K562 (cell line): Measurements from ENCODE around the gene OCSTAMP. TPM values are rescaled to one million over a fixed set of nuclear protein-coding genes. Genes with fewer than 3 reads are reported as not detected.

Experiments
- ATAC-seq: fragments of 200-7000 bp; cut with Tn5 transposase; 3 replicates; pipeline ENCODE4 v1.9.1; 2020; ENCODE audit warnings: moderate library complexity
- BruUV-seq: library from RNA; stranded (reverse); fragments of 400-500 nt; replicated peaks from 2 replicates; lab custom pipeline; 2021; lab: Mats Ljungman, UMichigan
- CTCF ChIA-PET: fragments of 300-600 bp; formaldehyde crosslinking; extraction: SDS; loops from one replicate; lab custom pipeline; 2021; ENCODE audit warnings: low intra/inter-chr PET ratio; lab: Yijun Ruan, JAX
- POLR2A ChIA-PET: fragments of 300-600, 350-650 bp; sonication (Branson Sonifier 250); formaldehyde crosslinking; extraction: SDS; loops from one replicate; lab custom pipeline; 2021; ENCODE audit warnings: antibody characterized with exemption, inconsistent platforms; lab: Yijun Ruan, JAX
- DNase-seq, 4 experiments: peaks; one replicate each; pipeline versions ENCODE4 v3.0.0 to v3.0.0-alpha.2; 2011 to 2018; ENCODE audit warnings: low spot score in 3 of 4, mixed read lengths in 3 of 4; ENCODE audit errors: extremely low read depth in 1 of 4
- FAIRE-seq: peaks from 2 replicates; lab custom pipeline; 2011; peaks lifted over from hg19 to GRCh38; lab: Jason Lieb, UNC
- H2AFZ ChIP-seq: 2 replicates; pipeline ENCODE4 v1.6.0; 2011; ENCODE audit warnings: low read depth, low read length, control low read depth, inconsistent platforms
- H3K27ac ChIP-seq: fragments of 200-600 bp; 3 replicates; pipeline ENCODE4 v1.8.0; 2011; ENCODE audit warnings: low read depth, mild to moderate bottlenecking, control low read depth, inconsistent platforms, low read length, moderate library complexity, mixed read lengths; ENCODE audit errors: extremely low read depth
- H3K27me3 ChIP-seq, 2 experiments: fragments of 300-600 bp in 1 of 2; 2 replicates in 1 of 2; 3 replicates in 1 of 2; pipeline versions ENCODE4 v1.6.0 to v1.8.0; 2011; ENCODE audit warnings: inconsistent platforms in 2 of 2, low read length in 2 of 2, mild to moderate bottlenecking in 1 of 2, mixed read lengths in 1 of 2, moderate library complexity in 1 of 2; ENCODE audit not compliant: control insufficient read depth in 2 of 2, insufficient read depth in 2 of 2
- H3K36me3 ChIP-seq: fragments of 300-600 bp; 3 replicates; pipeline ENCODE4 v1.8.0; 2011; ENCODE audit warnings: mild to moderate bottlenecking, low read length, inconsistent platforms; ENCODE audit not compliant: control insufficient read depth, insufficient read depth
- H3K4me1 ChIP-seq, 2 experiments: fragments of 200-600 bp in 1 of 2; replicated peaks in 1 of 2; 2 replicates in 1 of 2; 3 replicates in 1 of 2; pipeline versions ENCODE4 v1.5.1 to v1.8.0; 2011; ENCODE audit warnings: inconsistent platforms in 2 of 2, low read length in 2 of 2, mild to moderate bottlenecking in 1 of 2, mixed read lengths in 1 of 2, moderate library complexity in 1 of 2; ENCODE audit not compliant: control insufficient read depth in 2 of 2, insufficient read depth in 2 of 2
- H3K4me2 ChIP-seq: 2 replicates; pipeline ENCODE4 v1.6.1; 2011; ENCODE audit warnings: low read length, control low read depth, inconsistent platforms, mixed read lengths; ENCODE audit not compliant: insufficient read depth
- H3K4me3 ChIP-seq: fragments of 200-600 bp; sonication (generic), shearing (Covaris generic); 2 replicates; pipeline ENCODE4 v1.5.1; 2016; ENCODE audit warnings: control low read depth, inconsistent platforms
- H3K79me2 ChIP-seq: fragments of 200-600 bp; 3 replicates; pipeline ENCODE4 v1.8.0; 2011; ENCODE audit warnings: low read length, inconsistent platforms; ENCODE audit not compliant: control insufficient read depth, insufficient read depth
- H3K9ac ChIP-seq, 2 experiments: 2 replicates each; pipeline versions ENCODE4 v1.6.0 to v1.6.1; 2011; ENCODE audit warnings: low read depth in 2 of 2, low read length in 2 of 2, control low read depth in 1 of 2, inconsistent platforms in 1 of 2, mild to moderate bottlenecking in 1 of 2, mixed read lengths in 1 of 2; ENCODE audit not compliant: insufficient read depth in 1 of 2
- H3K9me1 ChIP-seq: one replicate; pipeline ENCODE4 v1.6.0; 2011; ENCODE audit warnings: inconsistent platforms, mild to moderate bottlenecking, low read length, moderate library complexity; ENCODE audit not compliant: control insufficient read depth, insufficient read depth
- H3K9me3 ChIP-seq: replicated peaks from 2 replicates; pipeline ENCODE4 v1.5.1; 2011; ENCODE audit warnings: low read depth, low read length, inconsistent platforms; ENCODE audit not compliant: control insufficient read depth, insufficient read depth
- H4K20me1 ChIP-seq: replicated peaks from 2 replicates; pipeline ENCODE4 v1.6.1; 2011; ENCODE audit warnings: low read length, inconsistent platforms, mixed read lengths; ENCODE audit not compliant: control insufficient read depth, insufficient read depth
- BCOR ChIP-seq: fragments of 450-650 bp; IDR thresholded peaks from 2 replicates; pipeline ENCODE4 v1.6.1; 2016
- GTF2E2 ChIP-seq: fragments of 200-800 bp; sonication (Bioruptor generic); IDR thresholded peaks from 2 replicates; pipeline ENCODE4 v1.6.1; 2016; ENCODE audit warnings: missing genetic modification characterization, missing compliant biosample characterization
- HLTF ChIP-seq: fragments of 450-650 bp; IDR thresholded peaks from 2 replicates; pipeline ENCODE4 v1.6.1; 2016
- POLR3A ChIP-seq: IDR thresholded peaks from 2 replicates; pipeline ENCODE4 v1.6.1; 2011; ENCODE audit warnings: borderline replicate concordance, mild to moderate bottlenecking, moderate library complexity; ENCODE audit not compliant: insufficient read length, insufficient read depth; ENCODE audit errors: extremely low read depth
- PTRF ChIP-seq: fragments of 450-650 bp; IDR thresholded peaks from 2 replicates; pipeline ENCODE4 v1.6.1; 2016; ENCODE audit warnings: mild to moderate bottlenecking, missing genetic modification characterization, missing compliant biosample characterization
- SETDB1 ChIP-seq: IDR thresholded peaks from one replicate; pipeline ENCODE4 v1.6.1; 2012; ENCODE audit warnings: low read length, control low read depth, inconsistent platforms
- SP1 ChIP-seq: sonication (generic); formaldehyde crosslinking; IDR thresholded peaks from 2 replicates; pipeline ENCODE4 v1.8.1; 2022; ENCODE audit warnings: mild to moderate bottlenecking, missing genetic modification reagents
- TAF7 ChIP-seq: fragments of 450-650 bp; IDR thresholded peaks from 2 replicates; pipeline ENCODE4 v1.6.1; 2016; ENCODE audit warnings: missing genetic modification characterization, missing compliant biosample characterization
- YBX1 ChIP-seq: fragments of 450-650 bp; IDR thresholded peaks from 2 replicates; pipeline ENCODE4 v1.7.1; 2016; ENCODE audit warnings: mild to moderate bottlenecking
- ZNF3 ChIP-seq: fragments of 250-450 bp; sonication (Bioruptor Pico); IDR thresholded peaks from 2 replicates; pipeline ENCODE4 v1.5.0; 2021; ENCODE audit warnings: mild to moderate bottlenecking, moderate library complexity
- ZNF699 ChIP-seq: fragments of 250-450 bp; sonication (Bioruptor Pico); IDR thresholded peaks from 2 replicates; pipeline ENCODE4 v1.8.0; 2021; ENCODE audit warnings: mild to moderate bottlenecking, moderate library complexity; ENCODE audit not compliant: insufficient replicate concordance
- ZSCAN32 ChIP-seq: fragments of 450-650 bp; formaldehyde crosslinking; IDR thresholded peaks from 2 replicates; pipeline ENCODE4 v1.4.0; 2020; ENCODE audit warnings: mild to moderate bottlenecking, moderate library complexity
- WGBS: fragments of 100-300 bp; shearing (Covaris generic); methylation state at CpG from one replicate; pipeline ENCODE4 v1.1.6; 2016; ENCODE audit warnings: low coverage, mixed read lengths; ENCODE audit not compliant: insufficient coverage; ENCODE audit errors: missing lambda C conversion rate; 5-methylcytosine and 5-hydroxymethylcytosine counted together
- in situ Hi-C: fragments of 300-500 bp; cut with MboI; formaldehyde crosslinking; loops from 4 replicates; pipeline ENCODE4 v1.15.0; 2018; ENCODE audit warnings: inconsistent platforms, mixed read lengths
- intact Hi-C: fragments of 100-400 bp; cut with micrococcal nuclease; formaldehyde crosslinking; loops from 2 replicates; pipeline ENCODE4 v1.14.2; 2022
- polyA plus RNA-seq, 8 experiments: library from polyadenylated mRNA; depleted of rRNA in 4 of 8; stranded (reverse) in 5 of 8; unstranded in 3 of 8; fragments of >200 nt; fragmentation: Nextera tagmentation in 2 of 8; fragmentation: Illumina TruSeq in 1 of 8; extraction: Ambion mirVana in 2 of 8; extraction: Trizol in 1 of 8; gene quantifications; 2 replicates each; pipeline versions ENCODE4 v1.2.1 to v1.2.3, GENCODE V29; 2011 to 2014; ENCODE audit warnings: inconsistent platforms in 1 of 8, missing spikeins in 1 of 8
- total RNA-seq, 7 experiments: library from RNA; depleted of rRNA in 6 of 7; stranded (reverse); fragments of >200 nt in 6 of 7; fragmentation: Illumina TruSeq in 2 of 7; extraction: Trizol in 2 of 7; gene quantifications; 2 replicates each; pipeline versions ENCODE4 v1.2.1 to v1.2.3, GENCODE V29; 2011 to 2021; ENCODE audit warnings: low replicate concordance in 1 of 7
- TF ChIP-seq, protein P1 (sequence below): fragments of 250-450 bp; sonication (Bioruptor Pico); IDR thresholded peaks from 2 replicates; pipeline ENCODE4 v1.5.0; 2022; ENCODE audit warnings: mild to moderate bottlenecking
- TF ChIP-seq, protein P2 (sequence below): sonication (generic); formaldehyde crosslinking; IDR thresholded peaks from 2 replicates; pipeline ENCODE4 v1.8.1; 2022; ENCODE audit warnings: missing genetic modification reagents

Gene OCSTAMP
- total and polyA plus RNA-seq, 9 of the 15 experiments (the other 6 are each of a cell fraction or from before 2014, with no cell fraction given), result not detected

DNA sequence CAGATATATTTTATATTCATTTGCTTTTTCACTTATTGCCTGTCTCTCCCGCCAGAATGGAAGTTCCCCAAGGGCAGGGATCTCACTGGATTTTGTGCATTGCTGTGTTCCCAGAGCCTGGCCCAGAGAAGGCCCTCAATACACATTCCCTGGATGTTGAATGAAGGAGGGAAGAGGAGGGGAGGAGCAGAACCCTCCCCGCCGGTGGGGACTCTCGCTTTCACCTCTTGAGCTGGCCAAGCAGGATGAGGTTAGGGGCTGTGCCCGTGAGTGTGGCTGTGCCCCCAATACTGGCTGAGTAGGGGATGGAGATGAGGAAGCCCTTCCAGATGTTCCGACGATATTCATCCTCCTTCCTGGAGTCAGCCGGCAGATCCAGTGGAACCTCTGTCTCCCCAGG lies 45.5 kb upstream of the OCSTAMP start:
- BruUV-seq, result no TSS peak
- ChIA-PET CTCF (no interaction called here), POLR2A (no interaction called here)
- Histone ChIP-seq H3K9ac (no peak overlapping the region), H3K4me1 (no peaks in the 10 kb centered on the region; a peak in 2 of 5 replicates), H3K9me1 (no peaks in the 10 kb centered on the region), H4K20me1 (no peaks in the 10 kb centered on the region), H3K4me3 (no peak overlapping the region), H3K4me2 (no peak overlapping the region), H3K27me3 (no peaks in the 10 kb centered on the region), H3K36me3 (no peaks in the 10 kb centered on the region), H3K27ac (no peak overlapping the region), H2AFZ (no peak overlapping the region), H3K79me2 (no peaks in the 10 kb centered on the region), H3K9me3 (no peaks in the 10 kb centered on the region)
- FAIRE-seq, result no peak
- in situ Hi-C loops, result no loop called here
- 53% methylated on average over 7 of the region's 8 CpGs for WGBS
- intact Hi-C loops, result no loop called here
- DNase-seq, result no peak
- no peak for ATAC-seq
- TF ChIP-seq BCOR (no peak), PTRF (tag) (no peak), SETDB1 (no peak)
- TF ChIP-seq, protein P1, sequence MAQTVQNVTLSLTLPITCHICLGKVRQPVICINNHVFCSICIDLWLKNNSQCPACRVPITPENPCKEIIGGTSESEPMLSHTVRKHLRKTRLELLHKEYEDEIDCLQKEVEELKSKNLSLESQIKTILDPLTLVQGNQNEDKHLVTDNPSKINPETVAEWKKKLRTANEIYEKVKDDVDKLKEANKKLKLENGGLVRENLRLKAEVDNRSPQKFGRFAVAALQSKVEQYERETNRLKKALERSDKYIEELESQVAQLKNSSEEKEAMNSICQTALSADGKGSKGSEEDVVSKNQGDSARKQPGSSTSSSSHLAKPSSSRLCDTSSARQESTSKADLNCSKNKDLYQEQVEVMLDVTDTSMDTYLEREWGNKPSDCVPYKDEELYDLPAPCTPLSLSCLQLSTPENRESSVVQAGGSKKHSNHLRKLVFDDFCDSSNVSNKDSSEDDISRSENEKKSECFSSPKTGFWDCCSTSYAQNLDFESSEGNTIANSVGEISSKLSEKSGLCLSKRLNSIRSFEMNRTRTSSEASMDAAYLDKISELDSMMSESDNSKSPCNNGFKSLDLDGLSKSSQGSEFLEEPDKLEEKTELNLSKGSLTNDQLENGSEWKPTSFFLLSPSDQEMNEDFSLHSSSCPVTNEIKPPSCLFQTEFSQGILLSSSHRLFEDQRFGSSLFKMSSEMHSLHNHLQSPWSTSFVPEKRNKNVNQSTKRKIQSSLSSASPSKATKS, result no peak

DNA sequence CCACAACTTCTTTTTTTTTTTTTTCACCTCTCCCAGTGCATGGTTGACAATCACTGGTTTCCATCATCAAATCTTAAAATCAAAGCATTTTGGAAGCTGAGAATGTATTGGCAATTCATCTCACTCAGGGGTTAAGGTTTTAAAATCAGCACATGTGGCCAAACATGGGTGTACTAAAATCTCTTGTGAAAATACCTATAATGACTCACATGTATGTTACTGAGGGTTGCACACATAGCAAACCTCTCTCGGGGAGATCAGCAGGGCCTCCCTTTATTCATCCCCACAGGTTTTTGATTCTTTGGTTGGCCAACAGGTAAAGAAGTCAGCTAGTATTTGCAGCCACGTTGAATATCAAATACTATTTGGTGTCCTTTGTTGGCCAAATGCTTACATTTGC lies 44.3 kb upstream of the OCSTAMP start:
- WGBS, result 30% methylated on average over 2 of the region's 2 CpGs
- CTCF ChIA-PET, result no interaction called here

More for the DNA sequence above, 44.3 kb upstream of the OCSTAMP start:
- no TSS peak for BruUV-seq
- no peak overlapping the region for H3K4me2 ChIP-seq
- POLR2A ChIA-PET, result interaction anchor here (0.7 to 1.0 kb wide), 2 partner anchors 44 to 1560 kb away, joined by 4 read pairs; no protein-coding TSS in a partner anchor
- no peak overlapping the region for H2AFZ ChIP-seq
- H3K4me3 ChIP-seq, result no peak overlapping the region
- in situ Hi-C loops (no loop called here), intact Hi-C loops (no loop called here)
- H3K36me3 ChIP-seq, result no peaks in the 10 kb centered on the region
- H3K9me1 ChIP-seq, result no peaks in the 10 kb centered on the region
- ATAC-seq, result no peak
- no peak overlapping the region for H3K27ac ChIP-seq
- H3K27me3 ChIP-seq, result no peaks in the 10 kb centered on the region
- TF ChIP-seq SP1 (CRISPR knock-in tag), result no peak
- TF ChIP-seq YBX1, result no peak
- no peak for TF ChIP-seq HLTF
- no peak for TF ChIP-seq ZSCAN32 (CRISPR knock-in tag)
- TF ChIP-seq POLR3A, result no peak
- TF ChIP-seq, protein P2, sequence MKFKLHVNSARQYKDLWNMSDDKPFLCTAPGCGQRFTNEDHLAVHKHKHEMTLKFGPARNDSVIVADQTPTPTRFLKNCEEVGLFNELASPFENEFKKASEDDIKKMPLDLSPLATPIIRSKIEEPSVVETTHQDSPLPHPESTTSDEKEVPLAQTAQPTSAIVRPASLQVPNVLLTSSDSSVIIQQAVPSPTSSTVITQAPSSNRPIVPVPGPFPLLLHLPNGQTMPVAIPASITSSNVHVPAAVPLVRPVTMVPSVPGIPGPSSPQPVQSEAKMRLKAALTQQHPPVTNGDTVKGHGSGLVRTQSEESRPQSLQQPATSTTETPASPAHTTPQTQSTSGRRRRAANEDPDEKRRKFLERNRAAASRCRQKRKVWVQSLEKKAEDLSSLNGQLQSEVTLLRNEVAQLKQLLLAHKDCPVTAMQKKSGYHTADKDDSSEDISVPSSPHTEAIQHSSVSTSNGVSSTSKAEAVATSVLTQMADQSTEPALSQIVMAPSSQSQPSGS (CRISPR knock-in tag), result no peak
- no peak for TF ChIP-seq ZNF3 (CRISPR knock-in tag)
- TF ChIP-seq GTF2E2 (tag), result no peak
- TF ChIP-seq ZNF699 (CRISPR knock-in tag), result no peak
- no peak for TF ChIP-seq TAF7 (tag)
- H4K20me1 ChIP-seq, result no peaks in the 10 kb centered on the region
- no peaks in the 10 kb centered on the region for H3K79me2 ChIP-seq
- H3K9ac ChIP-seq, result no peak overlapping the region
- no peak for FAIRE-seq
- no peaks in the 10 kb centered on the region; a peak in 2 of 5 replicates for H3K4me1 ChIP-seq
- H3K9me3 ChIP-seq, result no peaks in the 10 kb centered on the region
- DNase-seq, result no peak
